ENCODE results near the gene DTX1.
A peak's percentile ranks its signal among the peaks of the same experiment; 100 is the strongest.

GRCh38 chr12:113049976-113050742, 6.4 kb upstream of the DTX1 start:
- TF ChIP-seq POLR2A (IDR thresholded peaks at IDR 0.05), result no peak
- peak in 1 of 6 experiments; percentile 31 for TF ChIP-seq CTCF (IDR thresholded peaks at IDR 0.05)
